ENCODE results near the gene BACE1. TPM values are rescaled to one million over a fixed set of nuclear protein-coding genes. Genes with fewer than 3 reads are reported as not detected.

BACE1 gene
- total RNA-seq, 1 experiment from 2014 or later, result 8.5 TPM

DNA sequence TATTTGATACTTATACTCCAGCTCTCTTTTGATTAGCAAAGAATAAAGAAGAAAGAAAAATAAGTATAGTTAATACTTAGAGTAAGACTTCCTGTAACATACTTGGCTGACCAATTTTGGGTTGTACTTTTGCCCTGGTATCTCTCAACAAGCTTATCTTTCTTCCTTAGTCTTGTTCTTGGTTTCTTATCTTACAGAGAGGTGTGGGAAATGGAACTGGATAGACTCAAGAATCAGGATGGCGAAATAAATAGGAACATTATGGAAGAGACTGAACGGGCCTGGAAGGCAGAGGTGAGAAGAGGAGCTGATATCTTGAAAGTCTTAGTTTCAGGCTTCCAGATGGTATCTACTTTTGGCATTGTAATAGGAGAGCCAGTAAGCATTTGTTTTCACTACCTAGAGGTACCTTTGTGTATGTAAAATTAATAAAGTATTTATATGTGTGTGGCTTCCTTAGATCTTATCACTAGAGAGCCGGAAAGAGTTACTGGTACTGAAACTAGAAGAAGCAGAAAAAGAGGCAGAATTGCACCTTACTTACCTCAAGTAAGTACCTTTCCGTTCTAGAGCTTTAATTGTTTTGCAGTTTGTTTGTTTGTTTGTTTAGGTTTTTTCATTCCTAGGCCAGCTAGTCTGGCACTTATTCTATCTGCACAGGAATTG, 36.2 kb downstream of the BACE1 start:
- no peak for TF ChIP-seq TEAD1 (CRISPR knock-in tag; IDR thresholded peaks at IDR 0.05)
- TF ChIP-seq MYBL2 (CRISPR knock-in tag; IDR thresholded peaks at IDR 0.05), result no peak
- no peak for TF ChIP-seq ESRRA (CRISPR knock-in tag; IDR thresholded peaks at IDR 0.05; ENCODE audit: borderline replicate concordance)
- TF ChIP-seq NFE2L1 (CRISPR knock-in tag; IDR thresholded peaks at IDR 0.05), result no peak
- no peak for TF ChIP-seq ZNF263 (CRISPR knock-in tag; IDR thresholded peaks at IDR 0.05; ENCODE audit: low read depth)
- TF ChIP-seq, protein P1, sequence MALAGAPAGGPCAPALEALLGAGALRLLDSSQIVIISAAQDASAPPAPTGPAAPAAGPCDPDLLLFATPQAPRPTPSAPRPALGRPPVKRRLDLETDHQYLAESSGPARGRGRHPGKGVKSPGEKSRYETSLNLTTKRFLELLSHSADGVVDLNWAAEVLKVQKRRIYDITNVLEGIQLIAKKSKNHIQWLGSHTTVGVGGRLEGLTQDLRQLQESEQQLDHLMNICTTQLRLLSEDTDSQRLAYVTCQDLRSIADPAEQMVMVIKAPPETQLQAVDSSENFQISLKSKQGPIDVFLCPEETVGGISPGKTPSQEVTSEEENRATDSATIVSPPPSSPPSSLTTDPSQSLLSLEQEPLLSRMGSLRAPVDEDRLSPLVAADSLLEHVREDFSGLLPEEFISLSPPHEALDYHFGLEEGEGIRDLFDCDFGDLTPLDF (CRISPR knock-in tag; IDR thresholded peaks at IDR 0.05), result no peak
- no peak for TF ChIP-seq ZNF416 (CRISPR knock-in tag; IDR thresholded peaks at IDR 0.05)
- no peak for TF ChIP-seq JUN (CRISPR knock-in tag; IDR thresholded peaks at IDR 0.05)
- TF ChIP-seq ZBTB21 (CRISPR knock-in tag; IDR thresholded peaks at IDR 0.05; ENCODE audit: borderline replicate concordance), result no peak
- TF ChIP-seq, protein P2, sequence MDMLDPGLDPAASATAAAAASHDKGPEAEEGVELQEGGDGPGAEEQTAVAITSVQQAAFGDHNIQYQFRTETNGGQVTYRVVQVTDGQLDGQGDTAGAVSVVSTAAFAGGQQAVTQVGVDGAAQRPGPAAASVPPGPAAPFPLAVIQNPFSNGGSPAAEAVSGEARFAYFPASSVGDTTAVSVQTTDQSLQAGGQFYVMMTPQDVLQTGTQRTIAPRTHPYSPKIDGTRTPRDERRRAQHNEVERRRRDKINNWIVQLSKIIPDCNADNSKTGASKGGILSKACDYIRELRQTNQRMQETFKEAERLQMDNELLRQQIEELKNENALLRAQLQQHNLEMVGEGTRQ (CRISPR knock-in tag; IDR thresholded peaks at IDR 0.05), result no peak
- no peak for TF ChIP-seq JAZF1 (CRISPR knock-in tag; IDR thresholded peaks at IDR 0.05)
- no peak for TF ChIP-seq NR3C1 (CRISPR knock-in tag; conservative IDR thresholded peaks at IDR 0.05; ENCODE audit: low read depth)
- TF ChIP-seq, protein P3, sequence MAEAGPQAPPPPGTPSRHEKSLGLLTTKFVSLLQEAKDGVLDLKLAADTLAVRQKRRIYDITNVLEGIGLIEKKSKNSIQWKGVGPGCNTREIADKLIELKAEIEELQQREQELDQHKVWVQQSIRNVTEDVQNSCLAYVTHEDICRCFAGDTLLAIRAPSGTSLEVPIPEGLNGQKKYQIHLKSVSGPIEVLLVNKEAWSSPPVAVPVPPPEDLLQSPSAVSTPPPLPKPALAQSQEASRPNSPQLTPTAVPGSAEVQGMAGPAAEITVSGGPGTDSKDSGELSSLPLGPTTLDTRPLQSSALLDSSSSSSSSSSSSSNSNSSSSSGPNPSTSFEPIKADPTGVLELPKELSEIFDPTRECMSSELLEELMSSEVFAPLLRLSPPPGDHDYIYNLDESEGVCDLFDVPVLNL (CRISPR knock-in tag; IDR thresholded peaks at IDR 0.05; ENCODE audit: borderline replicate concordance, low read depth), result no peak
- no peak for TF ChIP-seq ETV6 (CRISPR knock-in tag; IDR thresholded peaks at IDR 0.05)
- TF ChIP-seq, protein P4, sequence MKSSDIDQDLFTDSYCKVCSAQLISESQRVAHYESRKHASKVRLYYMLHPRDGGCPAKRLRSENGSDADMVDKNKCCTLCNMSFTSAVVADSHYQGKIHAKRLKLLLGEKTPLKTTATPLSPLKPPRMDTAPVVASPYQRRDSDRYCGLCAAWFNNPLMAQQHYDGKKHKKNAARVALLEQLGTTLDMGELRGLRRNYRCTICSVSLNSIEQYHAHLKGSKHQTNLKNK (CRISPR knock-in tag; IDR thresholded peaks at IDR 0.05), result no peak
- TF ChIP-seq, protein P5, sequence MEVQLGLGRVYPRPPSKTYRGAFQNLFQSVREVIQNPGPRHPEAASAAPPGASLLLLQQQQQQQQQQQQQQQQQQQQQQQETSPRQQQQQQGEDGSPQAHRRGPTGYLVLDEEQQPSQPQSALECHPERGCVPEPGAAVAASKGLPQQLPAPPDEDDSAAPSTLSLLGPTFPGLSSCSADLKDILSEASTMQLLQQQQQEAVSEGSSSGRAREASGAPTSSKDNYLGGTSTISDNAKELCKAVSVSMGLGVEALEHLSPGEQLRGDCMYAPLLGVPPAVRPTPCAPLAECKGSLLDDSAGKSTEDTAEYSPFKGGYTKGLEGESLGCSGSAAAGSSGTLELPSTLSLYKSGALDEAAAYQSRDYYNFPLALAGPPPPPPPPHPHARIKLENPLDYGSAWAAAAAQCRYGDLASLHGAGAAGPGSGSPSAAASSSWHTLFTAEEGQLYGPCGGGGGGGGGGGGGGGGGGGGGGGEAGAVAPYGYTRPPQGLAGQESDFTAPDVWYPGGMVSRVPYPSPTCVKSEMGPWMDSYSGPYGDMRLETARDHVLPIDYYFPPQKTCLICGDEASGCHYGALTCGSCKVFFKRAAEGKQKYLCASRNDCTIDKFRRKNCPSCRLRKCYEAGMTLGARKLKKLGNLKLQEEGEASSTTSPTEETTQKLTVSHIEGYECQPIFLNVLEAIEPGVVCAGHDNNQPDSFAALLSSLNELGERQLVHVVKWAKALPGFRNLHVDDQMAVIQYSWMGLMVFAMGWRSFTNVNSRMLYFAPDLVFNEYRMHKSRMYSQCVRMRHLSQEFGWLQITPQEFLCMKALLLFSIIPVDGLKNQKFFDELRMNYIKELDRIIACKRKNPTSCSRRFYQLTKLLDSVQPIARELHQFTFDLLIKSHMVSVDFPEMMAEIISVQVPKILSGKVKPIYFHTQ (CRISPR knock-in tag; IDR thresholded peaks at IDR 0.05), result no peak
- no peak for TF ChIP-seq ZNF396 (CRISPR knock-in tag; IDR thresholded peaks at IDR 0.05; ENCODE audit: borderline replicate concordance)
- no peaks in the 10 kb centered on the region for H3K27me3 Mint-ChIP-seq (ENCODE audit: low read depth)
- POLR2A ChIA-PET, result no interaction called here
- H3K27ac Mint-ChIP-seq, result no peak overlapping the region
- peaks cover 44% of the 10 kb centered on the region for H3K36me3 Mint-ChIP-seq
- no peaks in the 10 kb centered on the region for H3K4me1 Mint-ChIP-seq
- ATAC-seq, result no peak
- no peak for DNase-seq (ENCODE audit: low spot score)
- no peaks in the 10 kb centered on the region for H3K9me3 Mint-ChIP-seq
- CTCF ChIA-PET, result no interaction called here
- no peak overlapping the region for H3K4me3 Mint-ChIP-seq

DNA sequence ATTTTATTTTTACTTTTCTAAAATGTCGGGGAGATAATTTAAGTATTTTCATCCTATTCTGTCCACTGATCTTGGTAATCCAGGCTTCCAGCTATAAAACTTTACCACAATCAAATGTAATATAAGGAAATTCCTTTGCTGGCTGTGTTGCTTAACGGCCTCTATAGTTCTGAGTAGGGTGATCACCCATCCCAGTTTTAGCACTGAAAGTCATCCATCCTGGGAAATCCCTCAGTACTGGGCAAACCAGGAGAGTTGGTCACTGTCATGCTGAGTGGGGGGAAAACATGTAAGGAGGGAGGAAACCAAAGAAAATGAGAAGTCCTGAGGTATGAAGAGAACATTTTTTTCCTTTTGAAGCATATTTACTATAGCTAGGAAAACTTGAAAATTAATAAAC, 37.7 kb downstream of the BACE1 start:
- CTCF ChIA-PET, result no interaction called here
- DNase-seq (ENCODE audit: low spot score) (no peak), ATAC-seq (no peak)
- no peaks in the 10 kb centered on the region for H3K4me1 Mint-ChIP-seq
- POLR2A ChIA-PET, result no interaction called here
- H3K4me3 Mint-ChIP-seq, result no peak overlapping the region
- no peaks in the 10 kb centered on the region for H3K9me3 Mint-ChIP-seq
- H3K36me3 Mint-ChIP-seq, result peaks cover 42% of the 10 kb centered on the region
- no peak overlapping the region for H3K27ac Mint-ChIP-seq
- H3K27me3 Mint-ChIP-seq (ENCODE audit: low read depth), result no peaks in the 10 kb centered on the region
- TF ChIP-seq SMAD4 (CRISPR knock-in tag; IDR thresholded peaks at IDR 0.05) (no peak), JAZF1 (CRISPR knock-in tag; IDR thresholded peaks at IDR 0.05) (no peak), TP53 (CRISPR knock-in tag; IDR thresholded peaks at IDR 0.05) (no peak), NFATC4 (CRISPR knock-in tag; IDR thresholded peaks at IDR 0.05) (no peak), EMX1 (CRISPR knock-in tag; IDR thresholded peaks at IDR 0.05) (no peak), NR1H2 (CRISPR knock-in tag; IDR thresholded peaks at IDR 0.05) (no peak), TCF7 (CRISPR knock-in tag; IDR thresholded peaks at IDR 0.05; ENCODE audit: low read depth) (no peak), KAT7 (CRISPR knock-in tag; IDR thresholded peaks at IDR 0.05; ENCODE audit: borderline replicate concordance) (no peak)
- TF ChIP-seq, protein P1 (CRISPR knock-in tag; IDR thresholded peaks at IDR 0.05), result no peak
- TF ChIP-seq, protein P6, sequence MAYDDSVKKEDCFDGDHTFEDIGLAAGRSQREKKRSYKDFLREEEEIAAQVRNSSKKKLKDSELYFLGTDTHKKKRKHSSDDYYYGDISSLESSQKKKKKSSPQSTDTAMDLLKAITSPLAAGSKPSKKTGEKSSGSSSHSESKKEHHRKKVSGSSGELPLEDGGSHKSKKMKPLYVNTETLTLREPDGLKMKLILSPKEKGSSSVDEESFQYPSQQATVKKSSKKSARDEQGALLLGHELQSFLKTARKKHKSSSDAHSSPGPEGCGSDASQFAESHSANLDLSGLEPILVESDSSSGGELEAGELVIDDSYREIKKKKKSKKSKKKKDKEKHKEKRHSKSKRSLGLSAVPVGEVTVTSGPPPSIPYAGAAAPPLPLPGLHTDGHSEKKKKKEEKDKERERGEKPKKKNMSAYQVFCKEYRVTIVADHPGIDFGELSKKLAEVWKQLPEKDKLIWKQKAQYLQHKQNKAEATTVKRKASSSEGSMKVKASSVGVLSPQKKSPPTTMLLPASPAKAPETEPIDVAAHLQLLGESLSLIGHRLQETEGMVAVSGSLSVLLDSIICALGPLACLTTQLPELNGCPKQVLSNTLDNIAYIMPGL (CRISPR knock-in tag; IDR thresholded peaks at IDR 0.05), result no peak

All from WTC11 (cell line).